ENCODE measurements around the gene TIMM8A.

TIMM8A gene

GRCh38 chrX:101391831-101392230 is 43.3 kb upstream of the TIMM8A start:
- H3K27me3 ChIP-seq, result no peaks in the 10 kb centered on the region
- peaks cover 36% of the 10 kb centered on the region for H3K36me3 ChIP-seq
- DNase-seq, result no peak
- H3K4me1 ChIP-seq, result no peaks in the 10 kb centered on the region
- H3K9me3 ChIP-seq, result no peaks in the 10 kb centered on the region
- peak overlapping the region; percentile 87 for H3K4me3 ChIP-seq (ENCODE audit: low read depth, low read length)
- no peak for TF ChIP-seq CTCF (IDR thresholded peaks at IDR 0.05; ENCODE audit: low read depth, low read length)

GRCh38 chrX:101390664-101391525 is 42.4 kb upstream of the TIMM8A start, which contains the start of gene RPL36A:
Gene RPL36A, plus strand, starts transcription at chrX:101391011. Its CDS starts 33 bp downstream, at chrX:101391044.
- no peaks in the 10 kb centered on the region for H3K27me3 ChIP-seq
- DNase-seq, result peak; percentile 89
- H3K4me1 ChIP-seq, result no peaks in the 10 kb centered on the region
- peaks cover 35% of the 10 kb centered on the region for H3K36me3 ChIP-seq
- H3K9me3 ChIP-seq, result no peaks in the 10 kb centered on the region
- peak within 1 kb of the TSS; percentile 87 for H3K4me3 ChIP-seq (ENCODE audit: low read depth, low read length)
- peak; percentile 73 for TF ChIP-seq CTCF (IDR thresholded peaks at IDR 0.05; ENCODE audit: low read depth, low read length)

- H3K4me3 ChIP-seq (ENCODE audit: low read depth, low read length), result no peak overlapping the region
- H3K4me1 ChIP-seq, result no peaks in the 10 kb centered on the region
- H3K9me3 ChIP-seq, result no peaks in the 10 kb centered on the region
- no peak for DNase-seq
- no peak for TF ChIP-seq CTCF (IDR thresholded peaks at IDR 0.05; ENCODE audit: low read depth, low read length)
- H3K27me3 ChIP-seq, result no peaks in the 10 kb centered on the region
- H3K36me3 ChIP-seq, result peaks cover 23% of the 10 kb centered on the region
Measured at GRCh38 chrX:101388604-101389003, 40.1 kb upstream of the TIMM8A start.

GRCh38 chrX:101386542-101386885 is 38.0 kb upstream of the TIMM8A start:
- H3K4me3 ChIP-seq (ENCODE audit: low read depth, low read length), result no peak overlapping the region

GRCh38 chrX:101385795-101386541 is 37.4 kb upstream of the TIMM8A start, which contains the start of gene BTK:
Gene BTK, minus strand, starts transcription at chrX:101386191. Its CDS starts 10,907 bp downstream, at chrX:101375284.
- TF ChIP-seq CTCF (IDR thresholded peaks at IDR 0.05; ENCODE audit: low read depth, low read length), result no peak
- no peaks in the 10 kb centered on the region for H3K9me3 ChIP-seq
- no peak for DNase-seq
- no peaks in the 10 kb centered on the region for H3K27me3 ChIP-seq
- H3K4me1 ChIP-seq, result no peaks in the 10 kb centered on the region
- H3K36me3 ChIP-seq, result no peaks in the 10 kb centered on the region
- no peak within 1 kb of the TSS for H3K4me3 ChIP-seq (ENCODE audit: low read depth, low read length)

More at GRCh38 chrX:101386542-101386885, 38.0 kb upstream of the TIMM8A start:
- Histone ChIP-seq H3K9me3 (no peaks in the 10 kb centered on the region), H3K27me3 (no peaks in the 10 kb centered on the region), H3K4me1 (no peaks in the 10 kb centered on the region), H3K36me3 (peaks cover 3% of the 10 kb centered on the region)
- DNase-seq, result no peak
- no peak for TF ChIP-seq CTCF (IDR thresholded peaks at IDR 0.05; ENCODE audit: low read depth, low read length)

Data from BE2C (cell line).